Vagina (tissue), 2 donors: Measurements from ENCODE around the gene FOXK1. TPM values are rescaled to one million over a fixed set of nuclear protein-coding genes. Genes with fewer than 3 reads are reported as not detected.
A peak's percentile ranks its signal among the peaks of the same experiment; 100 is the strongest.
"Not testable (repeated sequence)": the region's sequence is repeated elsewhere in the genome, so short reads cannot be mapped to it uniquely, and the experiment has no call there.

Experiments used
- DNase-seq, 2 donors: peaks; one replicate each; pipeline ENCODE4 v3.0.0-alpha.2; 2017; ENCODE audit errors: extremely low spot score in 2 of 2
- H3K27ac ChIP-seq: fragments of 200-600 bp; sonication (generic); one replicate; pipeline ENCODE4 v1.5.1; 2019
- H3K27me3 ChIP-seq: fragments of 200-600 bp; sonication (generic); one replicate; pipeline ENCODE4 v1.5.1; 2019
- H3K36me3 ChIP-seq, 2 donors: fragments of 200-600 bp; sonication (generic); one replicate each; pipeline ENCODE4 v1.5.1; 2017 to 2019
- H3K4me1 ChIP-seq: fragments of 200-600 bp; sonication (generic); one replicate; pipeline ENCODE4 v1.5.1; 2019
- H3K4me3 ChIP-seq, 2 donors: fragments of 200-600 bp; sonication (generic); 1 replicate in 1 of 2; 2 replicates in 1 of 2; pipeline ENCODE4 v1.5.1; 2016 to 2019
- H3K9me3 ChIP-seq: fragments of 200-600 bp; sonication (generic); one replicate; pipeline ENCODE4 v1.5.1; 2019
- CTCF ChIP-seq, 3 experiments: fragments of 450-650 bp in 2 of 3; fragments of 200-600 bp in 1 of 3; sonication (generic) in 1 of 3; IDR thresholded peaks; one replicate each; pipeline ENCODE4 v1.5.1; 2017 to 2019; ENCODE audit warnings: antibody characterized with exemption in 3 of 3, mild to moderate bottlenecking in 2 of 3, moderate library complexity in 2 of 3
- POLR2A ChIP-seq, 2 donors: fragments of 450-650 bp; IDR thresholded peaks; one replicate each; pipeline ENCODE4 v1.6.1; 2017; ENCODE audit warnings: antibody characterized with exemption in 2 of 2, mild to moderate bottlenecking in 2 of 2, moderate library complexity in 2 of 2
- POLR2AphosphoS5 ChIP-seq, 2 donors: sonication (generic); formaldehyde crosslinking; IDR thresholded peaks; one replicate each; pipeline ENCODE4 v1.9.0; 2017; ENCODE audit warnings: antibody characterized with exemption in 2 of 2, mild to moderate bottlenecking in 2 of 2, low read depth in 1 of 2; ENCODE audit not compliant: insufficient read depth in 1 of 2
- intact Hi-C: fragments of 100-400 bp; cut with DNase I; formaldehyde crosslinking; loops from one replicate; pipeline ENCODE4 v1.15.1; 2023
- total RNA-seq: library from RNA; depleted of rRNA; stranded (reverse); fragments of >200 nt; gene quantifications from one replicate; pipeline ENCODE4 v1.2.3, GENCODE V29; 2016

Gene FOXK1
- total RNA-seq, 1 donor from 2014 or later, result 28.5 TPM

- no peaks in the 10 kb centered on the region for H3K36me3 ChIP-seq
- intact Hi-C loops, result loop anchor here (5.0 kb wide), 1 partner anchor 67 kb away; no protein-coding TSS in a partner anchor
- H3K9me3 ChIP-seq, result no peaks in the 10 kb centered on the region
- H3K27me3 ChIP-seq, result no peaks in the 10 kb centered on the region
- no peak for TF ChIP-seq POLR2AphosphoS5 (IDR thresholded peaks at IDR 0.05; ENCODE audit: insufficient read depth in 1 of 2, low read depth in 1 of 2)
- TF ChIP-seq CTCF (IDR thresholded peaks at IDR 0.05), result no peak
- TF ChIP-seq POLR2A (IDR thresholded peaks at IDR 0.05), result no peak
- H3K4me1 ChIP-seq, result peaks cover 58% of the 10 kb centered on the region
- no peak for DNase-seq
- peak overlapping the region; percentile 98 for H3K27ac ChIP-seq
- H3K4me3 ChIP-seq, result peak overlapping the region; percentile 90 to 97
Observed at GRCh38 chr7:4684846-4685245, 2.8 kb downstream of the FOXK1 start.

DNA sequence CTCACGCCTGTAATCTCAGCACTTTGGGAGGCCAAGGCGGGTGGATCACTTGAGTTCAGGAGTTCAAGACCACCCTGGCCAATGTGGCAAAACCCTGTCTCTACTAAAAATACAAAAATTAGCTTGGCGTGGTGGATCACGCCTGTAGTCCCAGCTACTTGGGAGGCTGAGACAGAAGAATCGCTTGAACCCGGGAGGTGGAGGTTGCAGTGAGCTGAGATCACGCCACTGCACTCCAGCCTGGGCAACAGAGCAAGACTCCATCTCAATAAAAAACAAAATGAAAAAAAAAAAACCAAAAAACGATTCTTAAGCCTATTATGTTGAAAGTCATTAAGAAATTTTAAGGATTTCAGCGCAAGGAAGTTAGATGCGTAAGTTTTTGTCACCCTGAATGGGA lies 3.6 kb downstream of the FOXK1 start:
- not testable (repeated sequence) for H3K9me3 ChIP-seq, DNase-seq, H3K27ac ChIP-seq, H3K4me3 ChIP-seq, H3K27me3 ChIP-seq, H3K36me3 ChIP-seq
- intact Hi-C loops, result loop anchor here (5.0 kb wide), 1 partner anchor 67 kb away; no protein-coding TSS in a partner anchor
- peaks cover 66% of the 10 kb centered on the region for H3K4me1 ChIP-seq

DNA sequence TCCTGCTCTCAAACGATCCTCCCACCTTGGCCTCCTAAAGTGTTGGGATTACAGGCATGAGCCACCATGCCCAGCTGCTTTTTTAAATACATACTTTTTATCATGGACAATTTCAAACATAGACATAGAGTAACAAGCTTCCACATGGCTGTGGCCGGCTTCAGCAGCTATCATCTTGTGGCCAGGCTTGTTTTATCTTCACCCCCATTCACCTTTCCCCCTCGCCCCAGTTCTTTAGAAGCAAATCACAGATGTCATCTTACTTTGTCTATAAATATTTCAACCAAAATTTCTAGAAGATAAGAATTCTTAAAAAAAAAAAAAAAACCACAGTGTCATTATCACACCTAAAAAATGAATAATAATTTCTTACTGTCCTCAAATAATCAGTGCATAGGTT lies 5.9 kb downstream of the FOXK1 start:
- DNase-seq, result no peak
- H3K4me1 ChIP-seq, result peaks cover 87% of the 10 kb centered on the region
- H3K4me3 ChIP-seq, result no peak overlapping the region
- H3K27me3 ChIP-seq, result no peaks in the 10 kb centered on the region
- no peak overlapping the region for H3K27ac ChIP-seq
- H3K36me3 ChIP-seq, result no peaks in the 10 kb centered on the region
- TF ChIP-seq CTCF (IDR thresholded peaks at IDR 0.05) (no peak), POLR2A (IDR thresholded peaks at IDR 0.05) (no peak), POLR2AphosphoS5 (IDR thresholded peaks at IDR 0.05; ENCODE audit: insufficient read depth in 1 of 2, low read depth in 1 of 2) (no peak)
- intact Hi-C loops, result loop anchor here (5.0 kb wide), 1 partner anchor 64 kb away; no protein-coding TSS in a partner anchor
- H3K9me3 ChIP-seq, result no peaks in the 10 kb centered on the region

DNA sequence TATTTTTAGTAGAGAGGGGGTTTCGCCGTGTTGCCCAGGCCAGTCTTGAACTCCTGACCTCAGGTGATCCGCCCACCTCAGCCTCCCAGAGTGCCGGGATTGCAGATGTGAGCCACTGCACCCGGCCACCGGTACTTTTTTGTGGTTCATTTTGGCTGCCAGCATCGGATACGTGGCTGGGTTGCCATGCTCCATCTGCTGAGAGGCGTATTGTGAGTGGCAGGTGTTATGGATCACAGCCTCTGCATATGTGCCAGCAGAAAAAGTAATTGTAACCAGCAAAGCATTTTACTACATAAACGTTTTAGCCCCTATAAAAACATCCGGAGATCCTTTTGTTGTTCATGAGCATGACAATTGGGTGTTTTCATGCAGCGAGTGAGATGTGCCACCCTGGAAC lies 7.1 kb downstream of the FOXK1 start:
- intact Hi-C loops, result loop anchor here (5.0 kb wide), 1 partner anchor 63 kb away; no protein-coding TSS in a partner anchor
- no peaks in the 10 kb centered on the region for H3K9me3 ChIP-seq
- H3K27ac ChIP-seq, result no peak overlapping the region
- no peak overlapping the region for H3K4me3 ChIP-seq
- DNase-seq, result no peak
- no peaks in the 10 kb centered on the region for H3K36me3 ChIP-seq
- TF ChIP-seq POLR2AphosphoS5 (IDR thresholded peaks at IDR 0.05; ENCODE audit: insufficient read depth in 1 of 2, low read depth in 1 of 2), result no peak
- TF ChIP-seq POLR2A (IDR thresholded peaks at IDR 0.05), result no peak
- TF ChIP-seq CTCF (IDR thresholded peaks at IDR 0.05), result no peak
- H3K27me3 ChIP-seq, result no peaks in the 10 kb centered on the region
- peaks cover 88% of the 10 kb centered on the region for H3K4me1 ChIP-seq

GRCh38 chr7:4689668-4690067 lies 7.6 kb downstream of the FOXK1 start:
- no peak for TF ChIP-seq POLR2A (IDR thresholded peaks at IDR 0.05)
- TF ChIP-seq CTCF (IDR thresholded peaks at IDR 0.05), result no peak
- peak in 1 of 2 donors; percentile 7 for TF ChIP-seq POLR2AphosphoS5 (IDR thresholded peaks at IDR 0.05; ENCODE audit: insufficient read depth in 1 of 2, low read depth in 1 of 2)
- no peaks in the 10 kb centered on the region for H3K36me3 ChIP-seq
- no peaks in the 10 kb centered on the region for H3K27me3 ChIP-seq
- H3K27ac ChIP-seq, result peak overlapping the region; percentile 69
- no peak for DNase-seq
- peaks cover 88% of the 10 kb centered on the region for H3K4me1 ChIP-seq
- H3K4me3 ChIP-seq, result peak overlapping the region; percentile 22 to 25
- intact Hi-C loops, result loop anchor here (5.0 kb wide), 1 partner anchor 63 kb away; no protein-coding TSS in a partner anchor
- no peaks in the 10 kb centered on the region for H3K9me3 ChIP-seq
